Left colon (tissue), 2 donors: Measurements from ENCODE around the gene TP53. TPM values are rescaled to one million over a fixed set of nuclear protein-coding genes. Genes with fewer than 3 reads are reported as not detected.

Experiments
- ATAC-seq: fragments of 200-7000 bp; cut with Tn5 transposase; one replicate; pipeline ENCODE4 v1.9.1; 2020; ENCODE audit warnings: mild to moderate bottlenecking, moderate library complexity
- DNase-seq, 2 donors: peaks; one replicate each; pipeline ENCODE4 v3.0.0-alpha.2; 2020
- intact Hi-C, 2 donors: fragments of 100-400 bp; cut with DNase I in 1 of 2; cut with micrococcal nuclease in 1 of 2; formaldehyde crosslinking; loops; one replicate each; pipeline versions ENCODE4 v1.11.2 to v1.14.0; 2022; cut with DNase I, micrococcal nuclease
- long read RNA-seq: library from polyadenylated mRNA; unstranded; transcript quantifications from one replicate; pipeline ENCODE4 v2.0.0, GENCODE V29; 2021
- total RNA-seq, 2 donors: library from RNA; stranded (reverse); fragmentation: NEBNext Ultra II Directional; extraction: Animal tissue kit (Norgen Biotek cat#: 25700); gene quantifications; one replicate each; pipeline ENCODE4 v1.2.1, GENCODE V29; 2021
- donor health status: DM: no; HTN: no; CAD: no.
- donor health status: DM: yes; HTN: yes; CAD: no.

Gene TP53
- 10 to 100 TPM; 47.3 to 60.0 TPM for total RNA-seq
- long read RNA-seq, transcript TP53-225 (7 exons, 2,271 nt), result major isoform, 7 of 35 reads
- long read RNA-seq, partial matches to known transcripts, result 24 of 35 reads
- long read RNA-seq, other reads (novel, unspliced or antisense), result 1 of 35 reads

DNA sequence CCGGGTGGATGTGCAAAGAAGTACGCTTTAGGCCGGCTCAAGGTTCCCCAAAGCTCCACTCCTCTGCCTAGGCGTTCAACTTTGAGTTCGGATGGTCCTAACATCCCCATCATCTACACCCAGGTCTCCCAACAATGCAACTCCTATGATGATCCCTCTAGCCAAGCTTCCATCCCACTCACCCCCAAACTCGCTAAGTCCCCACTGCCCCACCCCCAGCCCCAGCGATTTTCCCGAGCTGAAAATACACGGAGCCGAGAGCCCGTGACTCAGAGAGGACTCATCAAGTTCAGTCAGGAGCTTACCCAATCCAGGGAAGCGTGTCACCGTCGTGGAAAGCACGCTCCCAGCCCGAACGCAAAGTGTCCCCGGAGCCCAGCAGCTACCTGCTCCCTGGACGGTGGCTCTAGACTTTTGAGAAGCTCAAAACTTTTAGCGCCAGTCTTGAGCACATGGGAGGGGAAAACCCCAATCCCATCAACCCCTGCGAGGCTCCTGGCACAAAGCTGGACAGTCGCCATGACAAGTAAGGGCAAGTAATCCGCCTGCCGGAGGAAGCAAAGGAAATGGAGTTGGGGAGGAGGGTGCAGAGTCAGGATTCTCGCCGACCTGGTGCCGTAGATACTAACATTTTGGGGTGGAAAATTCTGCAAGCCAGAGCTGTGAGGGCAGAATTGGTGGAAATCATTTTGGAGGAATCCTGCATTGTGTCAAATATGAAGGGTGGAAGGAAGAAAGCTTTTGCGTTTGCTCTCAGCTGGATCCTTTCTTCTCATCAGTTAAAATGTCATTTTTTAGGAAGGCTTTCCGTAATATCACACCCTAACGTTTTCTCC lies at the start of gene TP53:
TSS of gene TP53 (minus strand) at position 419 of the 836 bp plus-strand sequence. CDS start 10,896 bp downstream, outside the sequence.
- peak; percentile 90 to 94 for DNase-seq
- intact Hi-C loops, result loop anchor here in 1 of 2 donors (10.0 kb wide), 1 partner anchor 52 kb away; the partner anchor contains the start of gene SHBG
- peak; percentile 71 for ATAC-seq

DNA sequence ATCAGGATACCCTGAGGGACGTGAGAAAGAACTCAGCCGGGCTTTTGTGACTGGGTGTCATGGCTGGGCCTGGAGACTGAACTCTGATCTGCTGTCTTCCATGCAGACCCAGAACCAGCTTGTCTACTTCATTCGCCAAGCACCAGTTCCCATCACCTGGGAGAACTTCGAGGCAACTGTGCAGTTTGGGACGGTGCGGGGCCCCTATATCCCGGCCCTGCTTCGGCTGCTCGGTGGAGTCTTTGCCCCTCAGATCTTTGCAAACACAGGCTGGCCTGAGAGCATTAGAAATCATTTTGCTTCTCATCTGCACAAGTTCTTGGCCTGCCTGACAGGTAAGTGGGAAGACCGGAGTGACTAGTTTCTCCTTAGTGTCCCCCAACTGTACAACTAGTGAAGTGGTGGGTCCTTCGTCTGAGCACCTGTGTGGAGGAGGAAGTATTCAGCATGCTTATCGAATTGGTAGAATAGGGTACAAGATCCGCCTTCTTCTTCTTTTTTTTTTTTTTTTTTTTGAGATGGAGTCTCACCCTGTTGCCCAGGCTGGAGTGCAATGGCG lies 45.8 kb upstream of the TP53 start:
- ATAC-seq, result no peak
- no peak for DNase-seq
- intact Hi-C loops, result no loop called here

DNA sequence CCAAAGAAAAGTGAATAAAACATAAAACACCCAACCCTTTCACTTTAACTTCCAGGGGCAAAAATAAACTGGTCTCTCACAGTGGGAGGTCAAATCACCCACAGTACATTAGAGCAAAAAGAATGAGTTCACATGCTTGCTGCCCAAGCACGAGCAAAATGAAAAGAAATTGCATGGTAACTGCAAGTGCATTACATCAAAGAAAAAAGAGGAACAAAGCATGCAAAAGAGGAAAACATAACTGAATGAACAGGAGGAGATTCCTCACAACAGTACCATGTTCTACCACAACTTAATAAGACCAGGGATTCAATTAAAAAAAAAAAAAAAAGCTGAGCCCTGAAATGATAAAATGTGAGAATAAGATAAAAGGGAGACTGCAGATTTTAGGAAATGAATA lies 42.5 kb upstream of the TP53 start:
- ATAC-seq (no peak), DNase-seq (no peak)
- intact Hi-C loops, result no loop called here

DNA sequence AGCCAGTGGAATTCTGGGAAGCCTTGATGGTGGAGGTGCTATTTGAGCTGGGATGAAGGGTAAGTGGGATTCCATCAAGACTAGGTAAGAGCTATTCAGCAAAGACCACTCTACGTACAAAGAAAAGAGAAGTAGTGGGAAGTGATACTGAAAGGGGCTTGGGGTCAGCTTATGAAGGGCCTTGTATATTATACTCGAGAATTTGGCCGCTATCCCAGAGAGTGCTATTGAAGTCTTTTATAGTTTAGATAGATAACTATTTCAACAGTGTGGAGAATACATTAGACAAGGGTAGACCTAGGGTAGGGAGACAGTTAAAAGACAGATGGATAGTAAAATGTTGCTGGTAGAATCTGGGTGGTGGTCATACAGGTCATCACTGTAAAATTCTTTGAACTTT lies 40.6 kb upstream of the TP53 start:
- no peak for ATAC-seq
- no peak for DNase-seq
- intact Hi-C loops, result no loop called here

DNA sequence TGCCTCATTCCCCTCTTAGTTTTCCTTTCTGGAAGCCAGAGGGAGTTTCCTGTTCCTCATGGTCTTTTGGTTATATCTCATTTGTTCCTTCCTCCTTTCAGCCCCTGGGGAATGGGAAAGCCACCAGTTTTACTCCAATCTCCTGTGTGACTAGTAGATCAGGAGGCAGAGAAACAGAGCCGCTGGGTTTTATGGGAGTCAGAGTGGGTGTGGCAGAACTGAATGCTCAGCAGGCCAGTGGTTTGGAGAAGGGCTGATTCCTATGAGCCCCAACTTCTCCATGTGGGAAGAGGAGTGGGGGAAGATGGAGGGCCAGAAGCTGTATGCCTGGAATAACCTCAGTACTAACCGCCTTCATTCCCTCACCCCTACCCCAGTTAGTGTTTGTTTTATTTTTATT lies 34.3 kb upstream of the TP53 start:
- ATAC-seq, result no peak
- DNase-seq, result no peak
- intact Hi-C loops, result no loop called here

DNA sequence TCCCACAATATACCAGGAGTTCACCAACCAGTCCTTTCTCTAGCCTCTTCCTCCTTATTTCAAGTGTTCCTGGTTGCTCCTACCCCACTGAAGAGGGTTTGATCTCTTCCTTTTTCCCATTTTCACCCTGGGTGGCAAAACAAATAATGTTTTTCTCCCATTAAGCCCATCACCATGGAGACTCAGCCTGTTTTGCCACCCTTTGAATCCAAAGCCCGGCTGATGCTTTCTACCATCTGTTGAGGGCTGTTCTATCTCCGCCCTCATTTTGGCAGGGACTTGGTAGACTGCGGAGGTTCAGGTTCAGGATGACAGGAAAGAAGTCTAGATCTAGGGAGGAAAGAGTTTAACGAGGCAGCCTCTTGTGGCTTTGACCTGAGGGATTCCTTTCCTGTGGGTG lies 32.8 kb upstream of the TP53 start:
- intact Hi-C loops, result no loop called here
- DNase-seq (no peak), ATAC-seq (no peak)

DNA sequence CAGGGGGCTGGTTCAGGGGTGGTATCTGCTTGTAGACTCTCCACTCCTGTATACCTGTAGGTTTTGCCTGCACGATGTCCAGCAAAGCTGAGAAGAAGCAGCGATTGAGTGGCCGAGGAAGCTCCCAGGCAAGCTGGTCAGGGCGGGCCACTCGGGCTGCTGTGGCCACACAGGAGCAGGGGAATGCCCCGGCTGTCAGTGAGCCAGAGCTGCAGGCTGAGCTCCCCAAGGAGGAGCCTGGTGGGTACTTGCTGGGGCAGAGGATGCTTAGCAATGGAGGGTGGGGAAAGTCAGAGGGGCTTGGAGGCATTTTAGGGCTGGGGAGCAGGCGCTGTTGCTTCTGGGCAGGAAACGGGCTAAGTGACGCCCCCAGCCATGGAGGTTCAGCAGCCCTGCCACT lies 32.4 kb upstream of the TP53 start:
- ATAC-seq, result no peak
- DNase-seq, result no peak
- intact Hi-C loops, result no loop called here

DNA sequence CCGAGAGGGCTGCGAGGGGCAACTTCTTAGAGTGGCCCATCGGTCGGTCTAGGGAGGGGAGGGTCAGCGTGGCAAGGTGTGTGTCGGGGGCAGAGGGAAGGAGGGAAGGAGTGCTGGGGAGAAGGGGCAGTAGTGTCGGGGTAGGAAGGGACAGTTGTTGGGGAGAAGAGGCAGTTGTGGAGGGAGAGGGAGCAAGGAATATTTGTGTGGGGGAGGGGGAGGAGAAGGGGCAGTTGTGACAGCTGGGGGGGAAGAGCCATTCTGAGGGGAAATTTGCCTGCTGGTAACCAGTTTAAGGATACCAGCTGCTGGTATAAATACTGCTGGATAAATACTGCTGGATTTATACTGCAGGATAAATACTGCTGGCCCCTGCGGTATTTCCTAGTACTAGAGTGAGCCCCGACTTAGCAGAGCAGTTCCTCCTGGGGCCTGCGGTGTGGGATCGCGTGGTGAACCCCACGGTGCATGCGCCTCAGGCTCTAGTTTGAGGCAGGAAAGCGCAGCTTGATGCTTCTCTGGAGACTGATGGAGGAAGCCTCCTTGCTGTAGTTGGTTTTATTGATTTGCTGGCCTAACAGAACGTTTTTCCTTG lies 30.6 kb upstream of the TP53 start:
- intact Hi-C loops, result no loop called here
- peak; percentile 17 for ATAC-seq
- DNase-seq, result peak in 1 of 2 donors; percentile 29

DNA sequence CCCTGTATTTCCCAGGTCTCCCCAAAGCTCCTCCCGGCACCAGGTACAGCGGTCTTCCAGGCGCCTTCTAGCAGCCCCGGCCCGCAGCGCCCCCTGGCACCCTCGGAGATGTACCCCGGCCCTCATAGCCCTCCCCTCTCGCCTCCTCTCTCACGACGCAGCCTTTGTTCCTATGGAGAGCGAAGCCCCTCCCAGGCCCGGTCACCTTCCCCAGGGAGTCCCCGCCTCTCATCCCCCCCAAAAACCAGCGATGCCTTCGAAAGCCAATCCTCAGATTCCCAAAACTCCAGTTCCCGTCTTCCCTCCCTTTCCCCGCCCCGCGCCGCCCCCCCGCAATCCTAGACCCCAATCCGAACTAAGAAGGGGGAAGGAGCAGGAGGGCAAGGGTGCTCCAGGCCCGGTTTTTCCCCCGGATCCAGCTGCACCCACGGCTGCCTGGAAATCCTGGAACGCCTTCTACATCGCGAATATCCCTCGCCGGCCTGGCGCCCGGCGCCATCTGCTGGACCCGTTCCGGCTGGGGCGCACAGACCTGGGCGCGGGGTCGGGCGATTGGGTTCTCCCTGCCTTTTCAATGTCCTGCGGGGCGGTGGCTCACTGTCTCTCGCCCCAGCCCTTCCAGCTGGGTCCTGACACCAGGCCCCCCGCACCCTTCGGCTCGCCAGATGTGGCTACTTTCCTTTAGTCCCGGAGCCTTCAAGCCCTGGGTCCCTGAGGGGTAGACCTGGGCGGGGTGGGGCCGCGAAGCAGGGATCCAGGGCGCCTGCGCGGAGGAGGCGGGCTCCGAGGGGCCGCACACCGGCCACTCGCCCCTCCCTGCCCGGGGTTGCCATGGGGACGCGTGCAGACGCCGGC lies 29.8 kb upstream of the TP53 start, which contains the start of gene DNAH2:
TSS of gene DNAH2 (plus strand) at position 844 of the 855 bp plus-strand sequence. CDS start 1,991 bp downstream, outside the sequence.
- DNase-seq, result peak; percentile 64 to 74
- peak; percentile 89 for ATAC-seq
- intact Hi-C loops, result no loop called here

DNA sequence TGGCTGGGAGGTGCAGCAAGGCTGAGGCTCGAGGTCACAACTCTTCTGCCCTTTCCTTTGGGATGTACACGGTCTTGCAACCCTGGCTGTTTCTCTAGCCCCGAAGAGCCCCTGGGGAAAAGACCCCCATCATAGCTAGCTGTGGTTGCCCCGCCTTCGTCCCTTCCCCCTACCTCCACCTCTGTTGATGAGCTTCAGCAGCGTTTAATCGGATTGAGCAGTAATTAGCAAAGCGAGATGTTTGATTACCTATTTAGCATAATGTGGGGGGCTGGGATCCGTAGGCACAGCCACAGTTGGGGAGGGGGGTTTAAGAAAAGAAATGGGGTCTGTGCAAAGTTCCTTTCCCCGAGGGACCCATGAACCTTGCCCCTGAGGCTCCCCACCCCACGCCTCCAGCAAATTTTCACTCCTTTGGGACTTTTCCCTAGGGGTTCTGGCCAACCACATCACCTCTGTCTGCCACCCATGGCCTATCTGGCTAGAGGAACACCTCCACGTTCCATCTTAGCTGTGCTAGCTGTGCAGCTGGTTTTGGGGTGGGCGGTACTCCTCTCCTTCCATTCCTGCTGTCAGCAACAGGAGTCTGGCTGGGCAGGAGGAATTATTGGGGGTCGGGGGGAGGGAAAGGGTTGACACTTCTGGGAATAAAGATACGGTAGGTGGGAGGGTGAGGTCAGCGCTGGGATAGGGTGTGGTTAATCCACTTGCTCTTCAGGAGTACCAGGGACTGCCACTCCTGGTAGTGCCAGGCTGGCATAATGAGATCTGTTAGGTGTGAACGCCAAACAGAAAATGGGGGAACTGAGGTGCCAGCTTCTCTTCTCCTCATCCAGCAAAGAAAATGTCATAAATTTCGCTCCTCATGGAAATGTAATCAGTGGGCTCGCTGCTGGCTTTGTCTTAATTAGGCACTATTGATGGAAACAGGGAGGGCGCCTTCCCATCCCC lies 28.9 kb upstream of the TP53 start:
- intact Hi-C loops, result no loop called here
- ATAC-seq (peak; percentile 28), DNase-seq (no peak)

DNA sequence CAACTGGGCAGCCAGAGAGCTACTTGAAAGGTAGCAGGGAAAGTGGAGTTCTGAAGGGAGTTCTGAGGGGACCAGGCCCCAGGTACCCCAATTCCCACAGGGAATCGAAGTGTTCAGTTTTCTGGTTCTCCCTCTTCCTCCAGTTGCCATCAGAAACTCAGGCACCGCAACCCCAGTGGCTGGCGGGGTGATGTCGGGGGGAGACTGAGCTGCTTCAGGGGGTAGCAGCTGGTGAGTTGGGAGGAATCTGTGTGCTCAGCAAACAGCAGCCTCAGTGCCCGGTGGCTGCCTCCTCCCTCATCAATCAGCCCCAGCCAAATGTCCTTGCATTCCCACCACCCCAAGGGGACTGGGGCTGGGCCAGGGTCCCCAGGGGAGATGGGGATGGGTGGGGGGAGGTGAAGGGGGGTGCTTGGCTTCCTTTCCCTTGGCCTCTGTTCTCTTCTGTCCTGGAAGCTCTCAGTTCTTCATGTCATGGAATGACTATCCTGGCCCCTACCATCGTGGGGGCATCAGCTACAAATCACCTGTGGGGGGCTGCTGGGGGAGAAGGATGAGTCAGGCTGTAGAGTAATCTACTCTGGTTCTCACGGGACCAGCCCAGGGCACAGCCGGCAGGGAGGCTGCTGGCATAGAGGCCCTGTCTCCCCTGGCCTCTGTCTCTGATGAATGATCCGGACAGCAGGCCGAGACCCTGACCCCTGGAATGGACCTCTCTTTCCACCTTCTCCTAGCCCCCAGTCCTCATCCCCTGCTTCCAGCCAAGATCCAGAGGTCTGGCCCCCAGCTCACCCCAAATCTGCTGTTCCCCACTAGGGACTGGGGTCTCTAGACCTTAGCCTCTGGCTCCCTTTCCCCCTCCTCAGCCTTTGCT lies 27.7 kb upstream of the TP53 start:
- intact Hi-C loops, result no loop called here
- DNase-seq (no peak), ATAC-seq (no peak)

DNA sequence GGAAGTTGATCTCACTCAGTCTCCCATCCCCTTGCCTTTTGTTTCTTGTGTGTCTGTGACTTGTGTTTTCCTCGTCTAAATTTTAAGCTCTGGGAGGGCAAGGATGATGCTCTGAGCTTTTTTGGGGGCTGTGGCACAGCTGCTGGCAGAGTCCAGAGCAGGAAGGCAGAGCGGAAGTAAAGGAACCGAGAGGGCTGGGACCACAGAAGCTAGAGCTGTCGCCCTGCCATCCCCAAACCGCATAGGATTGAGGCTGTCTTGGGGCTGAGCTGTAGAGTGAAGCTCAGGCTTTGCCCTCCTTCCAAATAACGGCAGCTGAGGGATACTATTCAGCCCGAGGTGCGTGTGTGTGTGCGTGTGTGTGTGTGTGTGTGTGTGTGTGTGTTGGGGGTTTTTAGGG lies 26.5 kb upstream of the TP53 start:
- ATAC-seq, result no peak
- intact Hi-C loops, result no loop called here
- no peak for DNase-seq

DNA sequence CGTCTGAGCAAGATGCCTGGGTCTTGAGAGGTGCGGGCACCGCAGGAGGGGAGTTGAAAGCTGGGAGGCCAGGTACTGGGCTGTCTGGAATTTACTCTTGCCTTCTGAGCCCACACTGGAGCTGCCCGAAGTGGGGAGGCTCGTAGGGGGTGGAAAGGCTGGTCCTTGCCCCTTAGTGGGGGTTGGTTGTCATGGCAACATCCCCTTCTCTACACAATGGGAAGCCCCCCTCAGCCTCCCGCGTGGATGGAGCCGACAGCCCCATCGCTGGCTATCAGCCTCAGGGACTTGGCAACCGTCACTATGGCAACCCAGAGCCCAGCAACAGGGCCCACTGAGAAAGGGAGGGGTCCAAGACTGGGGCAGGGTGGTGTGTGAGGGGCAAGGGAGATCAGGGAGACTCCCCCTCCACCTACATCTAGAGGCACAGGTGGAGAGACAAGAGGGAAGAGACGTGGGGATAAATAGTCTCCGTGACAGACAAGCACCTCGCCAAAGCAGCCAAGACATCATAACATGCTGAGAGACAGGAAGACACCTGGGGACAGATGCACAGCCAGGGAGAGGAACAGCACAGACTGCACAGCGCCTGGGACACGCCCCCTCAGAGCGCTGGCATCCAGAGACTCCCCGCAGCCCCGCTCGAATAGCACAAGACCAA lies 25.0 kb upstream of the TP53 start:
- intact Hi-C loops, result no loop called here
- no peak for DNase-seq
- ATAC-seq, result no peak

DNA sequence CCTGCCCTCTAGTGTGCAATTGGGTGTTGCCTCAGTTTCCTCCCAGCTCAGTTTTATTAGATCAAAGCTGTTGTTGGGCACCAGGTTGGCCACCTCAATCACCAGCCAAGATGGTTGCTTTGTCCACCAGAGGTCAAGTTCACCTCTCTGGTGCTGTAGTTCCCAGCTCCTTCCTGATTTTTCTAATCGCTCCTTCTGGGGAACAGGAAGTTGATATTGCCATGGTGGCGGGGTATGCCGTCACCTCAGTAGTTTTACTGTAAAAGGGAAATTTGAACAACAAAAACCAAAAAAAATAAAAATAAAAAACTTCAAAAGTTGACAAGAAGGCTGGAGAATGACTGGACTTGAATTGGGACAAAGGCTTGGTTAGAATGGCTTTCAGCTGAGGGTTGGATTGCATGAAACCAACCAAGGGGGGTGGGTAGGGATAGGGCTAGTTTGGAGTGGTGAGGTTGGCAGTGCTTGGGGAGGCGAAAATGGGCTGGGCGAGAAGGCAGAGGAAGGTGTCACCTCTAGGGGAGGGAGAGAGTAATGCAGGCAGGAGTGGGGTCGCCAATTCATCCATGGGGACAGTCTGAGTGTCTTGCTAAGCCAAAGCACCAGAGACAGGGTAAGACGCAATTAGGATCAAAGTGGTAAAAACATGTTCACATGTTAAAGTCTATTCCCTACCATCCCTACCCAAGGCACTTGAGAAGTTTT lies 23.9 kb upstream of the TP53 start:
- no peak for ATAC-seq
- intact Hi-C loops, result no loop called here

DNA sequence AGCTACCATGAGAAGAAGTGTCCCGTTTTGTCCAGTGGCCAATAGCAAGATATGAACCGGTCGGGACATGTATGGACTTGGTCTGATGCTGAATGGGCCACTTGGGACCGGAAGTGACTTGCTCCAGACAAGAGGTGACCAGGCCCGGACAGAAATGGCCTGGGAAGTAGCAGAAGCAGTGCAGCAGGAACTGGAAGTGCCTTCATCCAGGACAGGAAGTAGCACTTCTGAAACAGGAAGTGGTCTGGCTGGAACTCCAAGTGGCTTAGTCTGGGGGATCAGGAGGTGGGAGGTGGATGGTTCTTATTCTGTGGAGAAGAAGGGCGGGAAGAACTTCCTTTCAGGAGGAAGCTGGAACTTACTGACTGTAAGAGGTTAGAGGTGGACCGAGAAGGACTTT lies 23.0 kb upstream of the TP53 start:
- intact Hi-C loops, result no loop called here
- ATAC-seq, result no peak
- no peak for DNase-seq

More for the DNA sequence above, 23.9 kb upstream of the TP53 start:
- DNase-seq, result no peak

DNA sequence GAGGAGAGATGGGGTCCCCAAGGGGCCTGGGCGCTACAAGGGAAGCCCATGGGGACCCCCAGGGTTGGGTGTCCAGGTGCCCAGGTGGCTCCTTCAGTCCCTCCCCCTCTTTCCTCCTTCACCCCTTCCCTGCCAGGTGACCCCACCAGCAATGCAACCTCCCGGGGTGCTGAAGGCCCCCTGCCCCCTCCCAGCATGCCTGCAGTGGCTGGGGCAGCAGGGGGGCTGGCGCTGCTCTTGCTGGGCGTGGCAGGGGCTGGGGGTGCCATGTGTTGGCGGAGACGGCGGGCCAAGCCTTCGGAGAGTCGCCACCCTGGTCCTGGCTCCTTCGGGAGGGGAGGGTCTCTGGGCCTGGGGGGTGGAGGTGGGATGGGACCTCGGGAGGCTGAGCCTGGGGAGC lies 21.7 kb upstream of the TP53 start:
- no peak for DNase-seq
- intact Hi-C loops, result no loop called here
- ATAC-seq, result no peak
